ENCODE data around the gene ITM2B. TPM values are rescaled to one million over a fixed set of nuclear protein-coding genes. Genes with fewer than 3 reads are reported as not detected.

ITM2B gene
- total RNA-seq, result 788 and 970 TPM in 2 replicates

DNA sequence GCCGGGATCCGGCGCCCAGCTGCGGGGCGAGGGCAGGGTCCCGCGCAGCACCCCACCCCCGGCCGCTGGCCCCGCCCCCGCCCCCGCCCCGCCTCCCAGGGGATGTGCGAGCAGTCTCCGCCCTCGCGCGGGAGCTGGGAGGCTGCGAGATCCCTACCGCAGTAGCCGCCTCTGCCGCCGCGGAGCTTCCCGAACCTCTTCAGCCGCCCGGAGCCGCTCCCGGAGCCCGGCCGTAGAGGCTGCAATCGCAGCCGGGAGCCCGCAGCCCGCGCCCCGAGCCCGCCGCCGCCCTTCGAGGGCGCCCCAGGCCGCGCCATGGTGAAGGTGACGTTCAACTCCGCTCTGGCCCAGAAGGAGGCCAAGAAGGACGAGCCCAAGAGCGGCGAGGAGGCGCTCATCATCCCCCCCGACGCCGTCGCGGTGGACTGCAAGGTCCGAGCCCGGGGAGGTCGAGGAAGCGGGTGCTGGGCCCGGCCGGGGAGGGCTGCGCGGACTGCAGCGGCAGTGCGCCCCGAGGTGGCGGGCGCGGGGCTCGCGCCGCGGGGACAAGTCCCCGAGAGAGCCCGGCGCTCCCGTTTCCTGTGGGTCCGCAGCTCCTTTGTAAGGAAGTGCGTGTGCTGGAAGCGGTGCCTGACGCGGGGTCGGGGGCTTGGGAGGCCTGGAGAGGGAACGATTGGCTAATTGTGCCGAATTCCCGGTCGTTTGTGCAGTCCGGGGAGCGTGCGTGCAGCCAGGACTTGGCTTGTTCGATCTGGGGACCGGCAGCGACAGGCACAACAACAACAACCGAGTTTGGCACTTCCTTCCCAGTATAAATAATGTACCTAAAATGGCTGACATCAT is at the start of gene ITM2B:
Gene ITM2B, plus strand, starts transcription at position 161 of the 843 bp plus-strand sequence. Its CDS starts 155 bp downstream, at position 316.

DNA sequence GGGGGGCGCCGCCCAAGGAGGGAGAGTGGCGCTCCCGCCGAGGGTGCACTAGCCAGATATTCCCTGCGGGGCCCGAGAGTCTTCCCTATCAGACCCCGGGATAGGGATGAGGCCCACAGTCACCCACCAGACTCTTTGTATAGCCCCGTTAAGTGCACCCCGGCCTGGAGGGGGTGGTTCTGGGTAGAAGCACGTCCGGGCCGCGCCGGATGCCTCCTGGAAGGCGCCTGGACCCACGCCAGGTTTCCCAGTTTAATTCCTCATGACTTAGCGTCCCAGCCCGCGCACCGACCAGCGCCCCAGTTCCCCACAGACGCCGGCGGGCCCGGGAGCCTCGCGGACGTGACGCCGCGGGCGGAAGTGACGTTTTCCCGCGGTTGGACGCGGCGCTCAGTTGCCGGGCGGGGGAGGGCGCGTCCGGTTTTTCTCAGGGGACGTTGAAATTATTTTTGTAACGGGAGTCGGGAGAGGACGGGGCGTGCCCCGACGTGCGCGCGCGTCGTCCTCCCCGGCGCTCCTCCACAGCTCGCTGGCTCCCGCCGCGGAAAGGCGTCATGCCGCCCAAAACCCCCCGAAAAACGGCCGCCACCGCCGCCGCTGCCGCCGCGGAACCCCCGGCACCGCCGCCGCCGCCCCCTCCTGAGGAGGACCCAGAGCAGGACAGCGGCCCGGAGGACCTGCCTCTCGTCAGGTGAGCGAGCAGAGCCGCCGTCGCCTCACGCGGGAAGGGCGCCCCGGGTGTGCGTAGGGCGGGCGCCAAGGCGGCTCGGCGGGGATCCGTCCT is 70.5 kb downstream of the ITM2B start, which contains the start of gene RB1:
Gene RB1, plus strand, starts transcription at position 393 of the 784 bp plus-strand sequence. Its CDS starts 162 bp downstream, at position 555.

Other genes with a start within 250 kb of the ITM2B start
- 19.1 and 31.8 TPM in 2 replicates for gene SUCLA2, start 231.9 kb upstream of the ITM2B start, total RNA-seq
- 7.3 and 9.2 TPM in 2 replicates for gene NUDT15, start 195.5 kb upstream of the ITM2B start, total RNA-seq
- gene MED4, start 138.1 kb upstream of the ITM2B start, total RNA-seq, result 27.8 and 28.2 TPM in 2 replicates
- gene RB1, start 70.5 kb downstream of the ITM2B start, total RNA-seq, result 15.8 and 21.5 TPM in 2 replicates
- 9.5 and 10.0 TPM in 2 replicates for gene LPAR6, start 179.9 kb downstream of the ITM2B start, total RNA-seq